ENCODE results near the gene ARHGAP1.
"Not testable (repeated sequence)": the region's sequence is repeated elsewhere in the genome, so short reads cannot be mapped to it uniquely, and the experiment has no call there.

ARHGAP1 gene

GRCh38 chr11:46723359-46723680, 22.9 kb upstream of the ARHGAP1 start:
- DNase-seq (ENCODE audit: low read depth), result no peak

GRCh38 chr11:46722566-46723358, 22.3 kb upstream of the ARHGAP1 start:
- no peak for DNase-seq (ENCODE audit: low read depth)

- no peak for DNase-seq (ENCODE audit: low read depth)
Observed at GRCh38 chr11:46721286-46721685, 20.9 kb upstream of the ARHGAP1 start.

GRCh38 chr11:46719543-46720218, 19.3 kb upstream of the ARHGAP1 start:
- no peak for DNase-seq (ENCODE audit: low read depth)

GRCh38 chr11:46719048-46719542, 18.7 kb upstream of the ARHGAP1 start, which contains the start of gene F2:
Gene F2, plus strand, starts transcription at chr11:46719213. Its CDS starts 23 bp downstream, at chr11:46719236.
- DNase-seq (ENCODE audit: low read depth), result no peak

GRCh38 chr11:46718155-46719019, 18.0 kb upstream of the ARHGAP1 start:
- DNase-seq (ENCODE audit: low read depth), result no peak

GRCh38 chr11:46717825-46718154, 17.4 kb upstream of the ARHGAP1 start:
- not testable (repeated sequence) for DNase-seq (ENCODE audit: low read depth)

GRCh38 chr11:46712874-46713576, 12.6 kb upstream of the ARHGAP1 start:
- DNase-seq (ENCODE audit: low read depth), result no peak

GRCh38 chr11:46711303-46711702, 10.9 kb upstream of the ARHGAP1 start:
- DNase-seq (ENCODE audit: low read depth), result no peak

GRCh38 chr11:46710821-46711269, 10.4 kb upstream of the ARHGAP1 start:
- no peak for DNase-seq (ENCODE audit: low read depth)

GRCh38 chr11:46709351-46709750, 8.9 kb upstream of the ARHGAP1 start:
- not testable (repeated sequence) for DNase-seq (ENCODE audit: low read depth)

- DNase-seq (ENCODE audit: low read depth), result no peak
Observed at GRCh38 chr11:46706886-46707285, 6.5 kb upstream of the ARHGAP1 start.

GRCh38 chr11:46705070-46705688, 4.8 kb upstream of the ARHGAP1 start:
- no peak for DNase-seq (ENCODE audit: low read depth)

- DNase-seq (ENCODE audit: low read depth), result peak; percentile 7
Observed at GRCh38 chr11:46701078-46701654, 747 bp upstream of the ARHGAP1 start.

- no peak for DNase-seq (ENCODE audit: low read depth)
Observed at GRCh38 chr11:46698597-46698996, 1.8 kb downstream of the ARHGAP1 start.

- no peak for DNase-seq (ENCODE audit: low read depth)
Observed at GRCh38 chr11:46697723-46698122, 2.7 kb downstream of the ARHGAP1 start.

GRCh38 chr11:46697303-46697702, 3.1 kb downstream of the ARHGAP1 start:
- no peak for DNase-seq (ENCODE audit: low read depth)

GRCh38 chr11:46696212-46696558, 4.2 kb downstream of the ARHGAP1 start:
- no peak for DNase-seq (ENCODE audit: low read depth)

GRCh38 chr11:46695345-46696211, 4.8 kb downstream of the ARHGAP1 start:
- DNase-seq (ENCODE audit: low read depth), result no peak

- no peak for DNase-seq (ENCODE audit: low read depth)
Observed at GRCh38 chr11:46694607-46695006, 5.8 kb downstream of the ARHGAP1 start.

Measured in activated T-cell treated with anti-CD3 and anti-CD28 coated beads for 24 hours (primary cell).